Psoas muscle (tissue), 8 donors: Measurements from ENCODE around the gene SRPRB. TPM values are rescaled to one million over a fixed set of nuclear protein-coding genes. Genes with fewer than 3 reads are reported as not detected.

Experiments
- ATAC-seq, 4 donors: fragments of 200-7000 bp; cut with Tn5 transposase; one replicate each; pipeline ENCODE4 v1.9.1; 2020; ENCODE audit warnings: moderate library complexity in 3 of 4, mild to moderate bottlenecking in 2 of 4
- DNase-seq, 2 donors: peaks; one replicate each; pipeline ENCODE4 v3.0.0-alpha.2; 2020
- H3K27ac ChIP-seq: fragments of 200-600 bp; one replicate; pipeline ENCODE4 v1.8.0; 2022
- H3K27me3 ChIP-seq, 3 donors: fragments of 200-600 bp in 1 of 3; one replicate each; pipeline versions ENCODE4 v1.6.1 to v1.8.0; 2013 to 2022; ENCODE audit warnings: low read length in 2 of 3, mild to moderate bottlenecking in 2 of 3, moderate library complexity in 1 of 3; ENCODE audit not compliant: insufficient read depth in 3 of 3
- H3K36me3 ChIP-seq, 2 donors: fragments of 200-600 bp in 1 of 2; one replicate each; pipeline versions ENCODE4 v1.6.1 to v1.8.0; 2013 to 2022; ENCODE audit warnings: low read depth in 1 of 2, mild to moderate bottlenecking in 1 of 2, moderate library complexity in 1 of 2; ENCODE audit not compliant: insufficient read depth in 1 of 2
- H3K4me1 ChIP-seq: fragments of 200-600 bp; one replicate; pipeline ENCODE4 v1.8.0; 2022
- H3K4me3 ChIP-seq: fragments of 200-600 bp; one replicate; pipeline ENCODE4 v1.8.0; 2022; ENCODE audit warnings: mild to moderate bottlenecking
- H3K9me3 ChIP-seq: fragments of 200-600 bp; one replicate; pipeline ENCODE4 v1.8.0; 2022
- WGBS, 3 donors: extraction: QIAGEN DNeasy Blood & Tissue Kit; methylation state at CpG; one replicate each; pipeline versions ENCODE4 v1.1.6 to v1.1.7; 2013; 5-methylcytosine and 5-hydroxymethylcytosine counted together
- intact Hi-C, 2 donors: fragments of 100-400 bp; cut with DNase I; formaldehyde crosslinking; loops; one replicate each; pipeline versions ENCODE4 v1.11.0 to v1.14.2; 2022
- polyA plus RNA-seq, 3 donors: library from polyadenylated mRNA; stranded (reverse); fragments of 200-250 nt; gene quantifications; one replicate each; pipeline ENCODE4 v1.2.3, GENCODE V29; 2013
- total RNA-seq, 4 donors: library from RNA; stranded (reverse); fragmentation: NEBNext Ultra II Directional in 2 of 4; extraction: Animal tissue kit (Norgen Biotek cat#: 25700) in 2 of 4; gene quantifications; one replicate each; pipeline versions ENCODE4 v1.2.1 to v1.2.4, GENCODE V29; 2021 to 2023
- TF ChIP-seq, protein P1 (sequence below): fragments of 200-600 bp; IDR thresholded peaks from one replicate; pipeline ENCODE4 v1.8.0; 2022; ENCODE audit warnings: antibody characterized with exemption
- donor health status: healthy with polysubstance abuse.
- donor health status: DM: no; HTN: no; CAD: no; lungs with moderate emphysema.
- donor health status: Bipolar disorder and iron deficiency.
- donor health status: healthy.
- donor health status: DM: yes; HTN: yes; CAD: no.
- donor health status: DM: no; HTN: no; CAD: no.
- donor health status: DM: no; HTN: no; CAD: no.
- donor health status: DM: yes; HTN: yes; CAD: no.

The SRPRB gene
- total and polyA plus RNA-seq, 7 donors, result 28.0 to 70.4 (median 45.0) TPM

GRCh38 chr3:133812872-133813271 lies 7.3 kb downstream of the SRPRB start:
- TF ChIP-seq, protein P1, sequence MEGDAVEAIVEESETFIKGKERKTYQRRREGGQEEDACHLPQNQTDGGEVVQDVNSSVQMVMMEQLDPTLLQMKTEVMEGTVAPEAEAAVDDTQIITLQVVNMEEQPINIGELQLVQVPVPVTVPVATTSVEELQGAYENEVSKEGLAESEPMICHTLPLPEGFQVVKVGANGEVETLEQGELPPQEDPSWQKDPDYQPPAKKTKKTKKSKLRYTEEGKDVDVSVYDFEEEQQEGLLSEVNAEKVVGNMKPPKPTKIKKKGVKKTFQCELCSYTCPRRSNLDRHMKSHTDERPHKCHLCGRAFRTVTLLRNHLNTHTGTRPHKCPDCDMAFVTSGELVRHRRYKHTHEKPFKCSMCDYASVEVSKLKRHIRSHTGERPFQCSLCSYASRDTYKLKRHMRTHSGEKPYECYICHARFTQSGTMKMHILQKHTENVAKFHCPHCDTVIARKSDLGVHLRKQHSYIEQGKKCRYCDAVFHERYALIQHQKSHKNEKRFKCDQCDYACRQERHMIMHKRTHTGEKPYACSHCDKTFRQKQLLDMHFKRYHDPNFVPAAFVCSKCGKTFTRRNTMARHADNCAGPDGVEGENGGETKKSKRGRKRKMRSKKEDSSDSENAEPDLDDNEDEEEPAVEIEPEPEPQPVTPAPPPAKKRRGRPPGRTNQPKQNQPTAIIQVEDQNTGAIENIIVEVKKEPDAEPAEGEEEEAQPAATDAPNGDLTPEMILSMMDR, result no peak
- H3K36me3 ChIP-seq, result peaks cover 13 to 98% of the 10 kb centered on the region in 2 donors
- no peaks in the 10 kb centered on the region for H3K4me1 ChIP-seq
- ATAC-seq, result no peak
- H3K27me3 ChIP-seq, result no peaks in the 10 kb centered on the region
- H3K27ac ChIP-seq, result no peak overlapping the region
- 31 to 60% (median 50%) methylated on average over 1 of the region's 1 CpG for WGBS, 3 donors
- no peaks in the 10 kb centered on the region for H3K9me3 ChIP-seq
- intact Hi-C loops, result no loop called here
- no peak for DNase-seq
- no peak overlapping the region for H3K4me3 ChIP-seq

- intact Hi-C loops, result loop anchor here (5.0 kb wide), 2 partner anchors 97 to 112 kb away; no protein-coding TSS in a partner anchor
- Histone ChIP-seq H3K4me3 (no peak overlapping the region), H3K9me3 (no peaks in the 10 kb centered on the region), H3K4me1 (no peaks in the 10 kb centered on the region), H3K36me3 (peaks cover 12 to 93% of the 10 kb centered on the region in 2 donors), H3K27ac (no peak overlapping the region), H3K27me3 (no peaks in the 10 kb centered on the region)
- TF ChIP-seq, protein P1, result no peak
- WGBS, 3 donors, result 81 to 93% (median 91%) methylated on average over 2 of the region's 2 CpGs
- DNase-seq (no peak), ATAC-seq (no peak)
Measured at GRCh38 chr3:133815386-133815785, 9.8 kb downstream of the SRPRB start.

DNA sequence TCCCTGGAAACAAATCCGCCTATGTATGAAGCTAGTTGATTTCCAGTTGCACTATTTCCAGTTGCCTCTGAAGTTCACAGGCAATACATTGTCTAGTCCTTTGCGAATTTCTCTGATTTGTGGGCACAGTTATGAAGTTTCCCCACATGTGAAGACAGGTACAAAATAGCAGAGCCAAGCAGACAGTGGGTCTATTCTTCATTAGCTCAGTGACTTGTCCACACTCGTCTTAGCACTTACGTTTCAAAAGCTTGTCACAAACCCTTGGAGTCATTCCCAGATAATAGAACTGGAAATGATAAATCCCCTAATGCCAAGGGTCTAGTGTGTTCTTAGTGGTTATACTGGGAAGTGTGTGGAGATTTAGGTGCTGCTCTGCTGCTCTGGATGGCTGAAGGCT lies 14.5 kb downstream of the SRPRB start:
- 90 to 94% (median 91%) methylated on average over 4 of the region's 4 CpGs for WGBS, 3 donors
- no peak for DNase-seq
- Histone ChIP-seq H3K4me3 (no peak overlapping the region), H3K27ac (no peak overlapping the region), H3K4me1 (no peaks in the 10 kb centered on the region), H3K9me3 (no peaks in the 10 kb centered on the region), H3K27me3 (no peaks in the 10 kb centered on the region), H3K36me3 (peaks cover 6 to 92% of the 10 kb centered on the region in 2 donors)
- intact Hi-C loops, result no loop called here
- TF ChIP-seq, protein P1, result no peak
- ATAC-seq, result no peak

GRCh38 chr3:133820889-133821675 lies 15.5 kb downstream of the SRPRB start:
- H3K9me3 ChIP-seq, result no peaks in the 10 kb centered on the region
- DNase-seq, result no peak
- peaks cover 2 to 91% of the 10 kb centered on the region in 2 donors for H3K36me3 ChIP-seq
- no peak for ATAC-seq
- no peaks in the 10 kb centered on the region for H3K4me1 ChIP-seq
- no peak overlapping the region for H3K27ac ChIP-seq
- TF ChIP-seq, protein P1, result no peak
- H3K4me3 ChIP-seq, result no peak overlapping the region
- 83 to 87% (median 86%) methylated on average over 3 of the region's 3 CpGs for WGBS, 3 donors
- intact Hi-C loops, result loop anchor here in 1 of 2 donors (1.0 kb wide), 1 partner anchor 106 kb away; no protein-coding TSS in a partner anchor
- H3K27me3 ChIP-seq, result no peaks in the 10 kb centered on the region
